NCI-H1417 (cell line): ENCODE measurements around the gene RNU6-9.

Experiments
- DNase-seq, 3 experiments: peaks; one replicate each; lab custom pipeline; 2025; lab: John Stamatoyannopoulos, UW

Gene RNU6-9

GRCh38 chr19:898663-899062 is 5.4 kb downstream of the RNU6-9 start:
- peak in 2 of 3 experiments; percentile 97 to 99 for DNase-seq

GRCh38 chr19:899336-900042 is 6.2 kb downstream of the RNU6-9 start:
- no peak for DNase-seq

- DNase-seq = no peak
Measured at GRCh38 chr19:900043-900301, 6.7 kb downstream of the RNU6-9 start.

GRCh38 chr19:900302-901111 is 7.2 kb downstream of the RNU6-9 start:
- no peak for DNase-seq

GRCh38 chr19:901216-902092 is 8.2 kb downstream of the RNU6-9 start:
- DNase-seq = no peak

GRCh38 chr19:902093-902370 is 8.7 kb downstream of the RNU6-9 start:
- DNase-seq = no peak

- no peak for DNase-seq
Measured at GRCh38 chr19:902446-903226, 9.4 kb downstream of the RNU6-9 start.

- DNase-seq = peak; percentile 64 to 98 (median 95)
Measured at GRCh38 chr19:903266-903797, 10.0 kb downstream of the RNU6-9 start.

GRCh38 chr19:904545-904944 is 11.3 kb downstream of the RNU6-9 start:
- no peak for DNase-seq

GRCh38 chr19:906480-906879 is 13.2 kb downstream of the RNU6-9 start:
- no peak for DNase-seq

GRCh38 chr19:907183-907853 is 14.0 kb downstream of the RNU6-9 start:
- no peak for DNase-seq

- no peak for DNase-seq
Measured at GRCh38 chr19:911197-912033, 18.1 kb downstream of the RNU6-9 start.

GRCh38 chr19:912181-913079 is 19.1 kb downstream of the RNU6-9 start:
- peak in 1 of 3 experiments; percentile 84 for DNase-seq

GRCh38 chr19:913080-913748 is 19.9 kb downstream of the RNU6-9 start, which contains the start of gene R3HDM4:
TSS of gene R3HDM4 (minus strand) at chr19:913219. CDS start at chr19:913157, 62 bp downstream.
- peak; percentile 65 to 84 (median 80) for DNase-seq

GRCh38 chr19:916645-917322 is 23.5 kb downstream of the RNU6-9 start:
- peak in 2 of 3 experiments; percentile 75 to 86 for DNase-seq

- DNase-seq = peak in 2 of 3 experiments; percentile 84 to 86
Measured at GRCh38 chr19:917323-918151, 24.3 kb downstream of the RNU6-9 start, which contains the start of gene KISS1R. TSS of gene KISS1R (plus strand) at chr19:917333. CDS start at chr19:917503, 170 bp downstream.

- no peak for DNase-seq
Measured at GRCh38 chr19:918152-918437, 24.8 kb downstream of the RNU6-9 start.
